A549 (cell line): ENCODE data around the gene ARHGAP40. TPM values are rescaled to one million over a fixed set of nuclear protein-coding genes. Genes with fewer than 3 reads are reported as not detected.

Experiments used
- ATAC-seq, 2 experiments: fragments of 200-7000 bp in 1 of 2; fragments of >200 bp in 1 of 2; cut with Nextera tagmentation in 1 of 2; cut with Tn5 transposase in 1 of 2; 3 replicates each; pipeline versions ENCODE4 v1.8.0 to v1.9.1; 2018 to 2020; ENCODE audit warnings: mild to moderate bottlenecking in 1 of 2, moderate library complexity in 1 of 2
- CTCF ChIA-PET: fragments of 300-600 bp; sonication (Branson Sonifier 250); formaldehyde crosslinking; extraction: SDS; loops from one replicate; lab custom pipeline; 2021; ENCODE audit warnings: antibody characterized with exemption, inconsistent platforms; lab: Yijun Ruan, JAX
- POLR2A ChIA-PET: fragments of 350-600 bp; formaldehyde crosslinking; extraction: SDS; loops from one replicate; lab custom pipeline; 2021; ENCODE audit warnings: antibody characterized with exemption, inconsistent platforms; lab: Yijun Ruan, JAX
- DNase-seq, 2 experiments: peaks; one replicate each; pipeline versions ENCODE4 v3.0.0 to v3.0.0-alpha.2; 2011 to 2016; ENCODE audit warnings: low read depth in 1 of 2, low spot score in 1 of 2
- FAIRE-seq: peaks from 2 replicates; lab custom pipeline; 2011; peaks lifted over from hg19 to GRCh38; lab: Jason Lieb, UNC
- H3K27ac ChIP-seq, 2 experiments: fragments of >200 bp; sonication (Bioruptor Twin); formaldehyde crosslinking; 3 replicates each; pipeline ENCODE4 v1.5.1; 2016 to 2017
- H3K4me1 ChIP-seq: fragments of >200 bp; sonication (Bioruptor Twin); formaldehyde crosslinking; 3 replicates; pipeline ENCODE4 v1.6.1; 2016
- H3K4me2 ChIP-seq: fragments of >200 bp; sonication (Bioruptor Twin); formaldehyde crosslinking; 3 replicates; pipeline ENCODE4 v1.6.1; 2016
- H3K4me3 ChIP-seq: fragments of >200 bp; sonication (Bioruptor Twin); formaldehyde crosslinking; 3 replicates; pipeline ENCODE4 v1.5.1; 2016
- H3K9me3 ChIP-seq: fragments of >200 bp; sonication (Bioruptor Twin); formaldehyde crosslinking; 3 replicates; pipeline ENCODE4 v1.6.1; 2016
- BHLHE40 ChIP-seq: IDR thresholded peaks from 2 replicates; pipeline ENCODE4 v1.6.1; 2012; ENCODE audit warnings: low read depth, low read length, inconsistent platforms
- CBX8 ChIP-seq: fragments of 200-600 bp; sonication (generic); IDR thresholded peaks from 2 replicates; pipeline ENCODE4 v1.6.1; 2016
- CHD2 ChIP-seq: fragments of 150-350 bp; IDR thresholded peaks from 2 replicates; pipeline ENCODE4 v1.6.1; 2014; ENCODE audit warnings: low read length; ENCODE audit not compliant: partially characterized antibody
- CHD4 ChIP-seq: fragments of 200-600 bp; sonication (generic); IDR thresholded peaks from 2 replicates; pipeline ENCODE4 v1.6.1; 2016; ENCODE audit warnings: antibody characterized with exemption, mild to moderate bottlenecking, borderline replicate concordance
- EP300 ChIP-seq, 2 experiments: fragments of >200 bp; sonication (Bioruptor Twin); formaldehyde crosslinking; IDR thresholded peaks; 2 replicates in 1 of 2; 3 replicates in 1 of 2; pipeline ENCODE4 v1.6.1; 2016 to 2017
- ESRRA ChIP-seq: fragments of 150-350 bp; IDR thresholded peaks from 2 replicates; pipeline ENCODE4 v1.6.1; 2014; ENCODE audit warnings: mild to moderate bottlenecking, low read length, borderline replicate concordance
- FOXS1 ChIP-seq: fragments of 250-450 bp; sonication (Bioruptor Pico); IDR thresholded peaks from 2 replicates; pipeline ENCODE4 v1.5.0; 2020; ENCODE audit warnings: mild to moderate bottlenecking, moderate library complexity
- HDAC2 ChIP-seq: fragments of 200-600 bp; sonication (generic); IDR thresholded peaks from 2 replicates; pipeline ENCODE4 v1.6.1; 2016
- HEYL ChIP-seq: fragments of 250-450 bp; sonication (Bioruptor Pico); IDR thresholded peaks from 2 replicates; pipeline ENCODE4 v1.8.0; 2021; ENCODE audit warnings: mild to moderate bottlenecking, moderate library complexity
- JUN ChIP-seq, 2 experiments: fragments of >200 bp; sonication (Bioruptor Twin); formaldehyde crosslinking; IDR thresholded peaks; 2 replicates in 1 of 2; 3 replicates in 1 of 2; pipeline ENCODE4 v1.6.1; 2016 to 2017
- KDM1A ChIP-seq: fragments of 200-600 bp; sonication (generic); IDR thresholded peaks from 2 replicates; pipeline ENCODE4 v1.6.1; 2016; ENCODE audit warnings: low read depth, mild to moderate bottlenecking
- NPAS2 ChIP-seq: fragments of 250-450 bp; sonication (Bioruptor Pico); IDR thresholded peaks from 2 replicates; pipeline ENCODE4 v1.8.0; 2022; ENCODE audit warnings: mild to moderate bottlenecking, moderate library complexity, borderline replicate concordance
- NR3C1 ChIP-seq: fragments of >200 bp; sonication (Bioruptor Twin); formaldehyde crosslinking; IDR thresholded peaks from 3 replicates; pipeline ENCODE4 v1.6.1; 2017
- RARB ChIP-seq: fragments of 250-450 bp; sonication (Bioruptor Pico); IDR thresholded peaks from 2 replicates; pipeline ENCODE4 v1.8.0; 2021; ENCODE audit warnings: mild to moderate bottlenecking, moderate library complexity
- RNF2 ChIP-seq: fragments of 200-600 bp; sonication (generic); IDR thresholded peaks from 2 replicates; pipeline ENCODE4 v1.6.1; 2016; ENCODE audit warnings: low read depth, mild to moderate bottlenecking, antibody characterized with exemption, moderate library complexity, borderline replicate concordance
- TFCP2L1 ChIP-seq: fragments of 250-450 bp; sonication (Bioruptor Pico); IDR thresholded peaks from 2 replicates; pipeline ENCODE4 v1.5.0; 2021; ENCODE audit warnings: mild to moderate bottlenecking
- ZFP36 ChIP-seq: fragments of 450-650 bp; IDR thresholded peaks from 2 replicates; pipeline ENCODE4 v1.6.1; 2014; ENCODE audit warnings: borderline replicate concordance; ENCODE audit not compliant: partially characterized antibody
- WGBS: methylation state at CpG from one replicate; pipeline ENCODE4 v1.1.6; 2017; ENCODE audit errors: missing lambda C conversion rate; 5-methylcytosine and 5-hydroxymethylcytosine counted together
- polyA plus RNA-seq, 4 experiments: library from polyadenylated mRNA; depleted of rRNA in 3 of 4; stranded (reverse); fragments of >200 nt; fragmentation: RNase III in 1 of 4; extraction: RNeasy Plus Mini Kit Qiagen cat#74134 plus additional on column Dnase treatment in 1 of 4; gene quantifications; 2 replicates in 3 of 4; 3 replicates in 1 of 4; pipeline ENCODE4 v1.2.3, GENCODE V29; 2011 to 2017
- TF ChIP-seq, protein P1 (sequence below): IDR thresholded peaks from 2 replicates; pipeline ENCODE4 v1.6.1; 2012
- TF ChIP-seq, protein P2 (sequence below): fragments of 150-350 bp; IDR thresholded peaks from 2 replicates; pipeline ENCODE4 v1.6.1; 2014; ENCODE audit warnings: low read depth, mild to moderate bottlenecking, low read length
- TF ChIP-seq, protein P3 (sequence below): fragments of 250-450 bp; sonication (Bioruptor Pico); IDR thresholded peaks from 2 replicates; pipeline ENCODE4 v1.5.0; 2021; ENCODE audit warnings: mild to moderate bottlenecking, moderate library complexity, borderline replicate concordance
- TF ChIP-seq, protein P4 (sequence below): fragments of >200 bp; sonication (Bioruptor Twin); formaldehyde crosslinking; IDR thresholded peaks from 3 replicates; pipeline ENCODE4 v1.5.1; 2016
- TF ChIP-seq, protein P5 (sequence below): fragments of >200 bp; sonication (Bioruptor Twin); formaldehyde crosslinking; IDR thresholded peaks from 2 replicates; pipeline ENCODE4 v1.6.1; 2016
- TF ChIP-seq, protein P6 (sequence below): fragments of 200-600 bp; sonication (generic); IDR thresholded peaks from 2 replicates; pipeline ENCODE4 v1.6.1; 2016; ENCODE audit warnings: antibody characterized with exemption, mild to moderate bottlenecking, moderate library complexity
- TF ChIP-seq, protein P7 (sequence below): IDR thresholded peaks from 2 replicates; pipeline ENCODE4 v1.6.1; 2012
- TF ChIP-seq, protein P8 (sequence below): fragments of >200 bp; sonication (Bioruptor Twin); formaldehyde crosslinking; IDR thresholded peaks from 3 replicates; pipeline ENCODE4 v1.6.1; 2016
- TF ChIP-seq, protein P9 (sequence below): IDR thresholded peaks from 2 replicates; pipeline ENCODE4 v1.6.1; 2012; ENCODE audit warnings: low read depth, borderline replicate concordance
- TF ChIP-seq, protein P10 (sequence below): fragments of 250-450 bp; sonication (Bioruptor Pico); IDR thresholded peaks from 2 replicates; pipeline ENCODE4 v1.5.0; 2020; ENCODE audit warnings: low read depth, mild to moderate bottlenecking, moderate library complexity

Gene ARHGAP40
- polyA plus RNA-seq, 2 of the 4 experiments (the other 2 are of a cell fraction), result not detected

DNA sequence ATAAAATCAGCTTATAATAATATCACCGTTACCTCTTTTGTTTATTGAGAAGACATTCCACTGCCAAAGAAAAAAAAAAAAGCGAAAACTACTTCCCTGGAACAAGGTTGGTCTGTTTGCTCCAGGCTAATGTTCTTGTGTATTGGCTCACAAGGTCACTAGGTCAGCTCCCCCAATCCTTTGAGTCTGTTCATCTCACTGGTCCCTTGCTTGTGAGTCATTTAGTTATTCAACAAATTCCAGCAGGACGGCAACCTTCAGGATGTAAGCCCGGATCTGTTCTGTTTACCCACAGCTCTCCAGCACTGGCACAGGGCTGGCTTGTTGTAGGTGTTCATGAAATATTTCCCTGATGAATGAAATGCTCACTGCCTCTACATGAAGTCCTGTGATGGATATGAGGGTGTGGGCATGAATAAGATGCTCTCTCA is 3.3 kb downstream of the ARHGAP40 start:
- peak overlapping the region; percentile 76 to 84 for H3K27ac ChIP-seq
- ChIA-PET CTCF (interaction anchor here (1.0 to 1.2 kb wide), 3 partner anchors 25 to 132 kb away, joined by 3 to 5 read pairs (median 5); partner anchors contain the start of gene RALGAPB), POLR2A (interaction anchor here (0.9 kb wide), 1 partner anchor 12 kb away, joined by 3 read pairs; no protein-coding TSS in a partner anchor)
- WGBS, result under 1% methylated on average over 4 of the region's 4 CpGs
- DNase-seq (peak; percentile 92 to 94), FAIRE-seq (peak; percentile 78), ATAC-seq (peak; percentile 96 to 98)
- H3K9me3 ChIP-seq, result no peaks in the 10 kb centered on the region
- H3K4me1 ChIP-seq, result peaks cover 21% of the 10 kb centered on the region
- peak overlapping the region; percentile 66 for H3K4me2 ChIP-seq
- H3K4me3 ChIP-seq, result no peak overlapping the region
- TF ChIP-seq ZFP36 (no peak), HEYL (no peak), NPAS2 (CRISPR knock-in tag) (no peak), RNF2 (no peak), CHD4 (no peak), HDAC2 (no peak), ESRRA (no peak), BHLHE40 (no peak), JUN (IDR thresholded peaks at IDR 0.05) (peak; percentile 72 to 81; a peak in 4 of 5 replicates), KDM1A (no peak), RARB (CRISPR knock-in tag) (no peak), FOXS1 (CRISPR knock-in tag) (no peak), NR3C1 (no peak), CHD2 (no peak), TFCP2L1 (CRISPR knock-in tag) (no peak), CBX8 (no peak), EP300 (IDR thresholded peaks at IDR 0.05) (peak in 1 of 2 experiments; percentile 72; a peak in 2 of 5 replicates)
- TF ChIP-seq, protein P1, sequence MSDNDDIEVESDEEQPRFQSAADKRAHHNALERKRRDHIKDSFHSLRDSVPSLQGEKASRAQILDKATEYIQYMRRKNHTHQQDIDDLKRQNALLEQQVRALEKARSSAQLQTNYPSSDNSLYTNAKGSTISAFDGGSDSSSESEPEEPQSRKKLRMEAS, result peak; percentile 41; the same call in 1 of the 2 replicates
- TF ChIP-seq, protein P2, sequence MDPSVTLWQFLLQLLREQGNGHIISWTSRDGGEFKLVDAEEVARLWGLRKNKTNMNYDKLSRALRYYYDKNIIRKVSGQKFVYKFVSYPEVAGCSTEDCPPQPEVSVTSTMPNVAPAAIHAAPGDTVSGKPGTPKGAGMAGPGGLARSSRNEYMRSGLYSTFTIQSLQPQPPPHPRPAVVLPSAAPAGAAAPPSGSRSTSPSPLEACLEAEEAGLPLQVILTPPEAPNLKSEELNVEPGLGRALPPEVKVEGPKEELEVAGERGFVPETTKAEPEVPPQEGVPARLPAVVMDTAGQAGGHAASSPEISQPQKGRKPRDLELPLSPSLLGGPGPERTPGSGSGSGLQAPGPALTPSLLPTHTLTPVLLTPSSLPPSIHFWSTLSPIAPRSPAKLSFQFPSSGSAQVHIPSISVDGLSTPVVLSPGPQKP, result no peak
- TF ChIP-seq, protein P3, sequence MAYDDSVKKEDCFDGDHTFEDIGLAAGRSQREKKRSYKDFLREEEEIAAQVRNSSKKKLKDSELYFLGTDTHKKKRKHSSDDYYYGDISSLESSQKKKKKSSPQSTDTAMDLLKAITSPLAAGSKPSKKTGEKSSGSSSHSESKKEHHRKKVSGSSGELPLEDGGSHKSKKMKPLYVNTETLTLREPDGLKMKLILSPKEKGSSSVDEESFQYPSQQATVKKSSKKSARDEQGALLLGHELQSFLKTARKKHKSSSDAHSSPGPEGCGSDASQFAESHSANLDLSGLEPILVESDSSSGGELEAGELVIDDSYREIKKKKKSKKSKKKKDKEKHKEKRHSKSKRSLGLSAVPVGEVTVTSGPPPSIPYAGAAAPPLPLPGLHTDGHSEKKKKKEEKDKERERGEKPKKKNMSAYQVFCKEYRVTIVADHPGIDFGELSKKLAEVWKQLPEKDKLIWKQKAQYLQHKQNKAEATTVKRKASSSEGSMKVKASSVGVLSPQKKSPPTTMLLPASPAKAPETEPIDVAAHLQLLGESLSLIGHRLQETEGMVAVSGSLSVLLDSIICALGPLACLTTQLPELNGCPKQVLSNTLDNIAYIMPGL, result no peak
- TF ChIP-seq, protein P4, sequence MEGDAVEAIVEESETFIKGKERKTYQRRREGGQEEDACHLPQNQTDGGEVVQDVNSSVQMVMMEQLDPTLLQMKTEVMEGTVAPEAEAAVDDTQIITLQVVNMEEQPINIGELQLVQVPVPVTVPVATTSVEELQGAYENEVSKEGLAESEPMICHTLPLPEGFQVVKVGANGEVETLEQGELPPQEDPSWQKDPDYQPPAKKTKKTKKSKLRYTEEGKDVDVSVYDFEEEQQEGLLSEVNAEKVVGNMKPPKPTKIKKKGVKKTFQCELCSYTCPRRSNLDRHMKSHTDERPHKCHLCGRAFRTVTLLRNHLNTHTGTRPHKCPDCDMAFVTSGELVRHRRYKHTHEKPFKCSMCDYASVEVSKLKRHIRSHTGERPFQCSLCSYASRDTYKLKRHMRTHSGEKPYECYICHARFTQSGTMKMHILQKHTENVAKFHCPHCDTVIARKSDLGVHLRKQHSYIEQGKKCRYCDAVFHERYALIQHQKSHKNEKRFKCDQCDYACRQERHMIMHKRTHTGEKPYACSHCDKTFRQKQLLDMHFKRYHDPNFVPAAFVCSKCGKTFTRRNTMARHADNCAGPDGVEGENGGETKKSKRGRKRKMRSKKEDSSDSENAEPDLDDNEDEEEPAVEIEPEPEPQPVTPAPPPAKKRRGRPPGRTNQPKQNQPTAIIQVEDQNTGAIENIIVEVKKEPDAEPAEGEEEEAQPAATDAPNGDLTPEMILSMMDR, result no peak
- TF ChIP-seq, protein P5, sequence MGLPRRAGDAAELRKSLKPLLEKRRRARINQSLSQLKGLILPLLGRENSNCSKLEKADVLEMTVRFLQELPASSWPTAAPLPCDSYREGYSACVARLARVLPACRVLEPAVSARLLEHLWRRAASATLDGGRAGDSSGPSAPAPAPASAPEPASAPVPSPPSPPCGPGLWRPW, result no peak
- TF ChIP-seq, protein P6, sequence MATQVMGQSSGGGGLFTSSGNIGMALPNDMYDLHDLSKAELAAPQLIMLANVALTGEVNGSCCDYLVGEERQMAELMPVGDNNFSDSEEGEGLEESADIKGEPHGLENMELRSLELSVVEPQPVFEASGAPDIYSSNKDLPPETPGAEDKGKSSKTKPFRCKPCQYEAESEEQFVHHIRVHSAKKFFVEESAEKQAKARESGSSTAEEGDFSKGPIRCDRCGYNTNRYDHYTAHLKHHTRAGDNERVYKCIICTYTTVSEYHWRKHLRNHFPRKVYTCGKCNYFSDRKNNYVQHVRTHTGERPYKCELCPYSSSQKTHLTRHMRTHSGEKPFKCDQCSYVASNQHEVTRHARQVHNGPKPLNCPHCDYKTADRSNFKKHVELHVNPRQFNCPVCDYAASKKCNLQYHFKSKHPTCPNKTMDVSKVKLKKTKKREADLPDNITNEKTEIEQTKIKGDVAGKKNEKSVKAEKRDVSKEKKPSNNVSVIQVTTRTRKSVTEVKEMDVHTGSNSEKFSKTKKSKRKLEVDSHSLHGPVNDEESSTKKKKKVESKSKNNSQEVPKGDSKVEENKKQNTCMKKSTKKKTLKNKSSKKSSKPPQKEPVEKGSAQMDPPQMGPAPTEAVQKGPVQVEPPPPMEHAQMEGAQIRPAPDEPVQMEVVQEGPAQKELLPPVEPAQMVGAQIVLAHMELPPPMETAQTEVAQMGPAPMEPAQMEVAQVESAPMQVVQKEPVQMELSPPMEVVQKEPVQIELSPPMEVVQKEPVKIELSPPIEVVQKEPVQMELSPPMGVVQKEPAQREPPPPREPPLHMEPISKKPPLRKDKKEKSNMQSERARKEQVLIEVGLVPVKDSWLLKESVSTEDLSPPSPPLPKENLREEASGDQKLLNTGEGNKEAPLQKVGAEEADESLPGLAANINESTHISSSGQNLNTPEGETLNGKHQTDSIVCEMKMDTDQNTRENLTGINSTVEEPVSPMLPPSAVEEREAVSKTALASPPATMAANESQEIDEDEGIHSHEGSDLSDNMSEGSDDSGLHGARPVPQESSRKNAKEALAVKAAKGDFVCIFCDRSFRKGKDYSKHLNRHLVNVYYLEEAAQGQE, result no peak
- TF ChIP-seq, protein P7, sequence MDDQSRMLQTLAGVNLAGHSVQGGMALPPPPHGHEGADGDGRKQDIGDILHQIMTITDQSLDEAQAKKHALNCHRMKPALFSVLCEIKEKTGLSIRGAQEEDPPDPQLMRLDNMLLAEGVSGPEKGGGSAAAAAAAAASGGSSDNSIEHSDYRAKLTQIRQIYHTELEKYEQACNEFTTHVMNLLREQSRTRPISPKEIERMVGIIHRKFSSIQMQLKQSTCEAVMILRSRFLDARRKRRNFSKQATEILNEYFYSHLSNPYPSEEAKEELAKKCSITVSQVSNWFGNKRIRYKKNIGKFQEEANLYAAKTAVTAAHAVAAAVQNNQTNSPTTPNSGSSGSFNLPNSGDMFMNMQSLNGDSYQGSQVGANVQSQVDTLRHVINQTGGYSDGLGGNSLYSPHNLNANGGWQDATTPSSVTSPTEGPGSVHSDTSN, result no peak
- TF ChIP-seq, protein P8, sequence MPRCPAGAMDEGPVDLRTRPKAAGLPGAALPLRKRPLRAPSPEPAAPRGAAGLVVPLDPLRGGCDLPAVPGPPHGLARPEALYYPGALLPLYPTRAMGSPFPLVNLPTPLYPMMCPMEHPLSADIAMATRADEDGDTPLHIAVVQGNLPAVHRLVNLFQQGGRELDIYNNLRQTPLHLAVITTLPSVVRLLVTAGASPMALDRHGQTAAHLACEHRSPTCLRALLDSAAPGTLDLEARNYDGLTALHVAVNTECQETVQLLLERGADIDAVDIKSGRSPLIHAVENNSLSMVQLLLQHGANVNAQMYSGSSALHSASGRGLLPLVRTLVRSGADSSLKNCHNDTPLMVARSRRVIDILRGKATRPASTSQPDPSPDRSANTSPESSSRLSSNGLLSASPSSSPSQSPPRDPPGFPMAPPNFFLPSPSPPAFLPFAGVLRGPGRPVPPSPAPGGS, result no peak
- TF ChIP-seq, protein P9, sequence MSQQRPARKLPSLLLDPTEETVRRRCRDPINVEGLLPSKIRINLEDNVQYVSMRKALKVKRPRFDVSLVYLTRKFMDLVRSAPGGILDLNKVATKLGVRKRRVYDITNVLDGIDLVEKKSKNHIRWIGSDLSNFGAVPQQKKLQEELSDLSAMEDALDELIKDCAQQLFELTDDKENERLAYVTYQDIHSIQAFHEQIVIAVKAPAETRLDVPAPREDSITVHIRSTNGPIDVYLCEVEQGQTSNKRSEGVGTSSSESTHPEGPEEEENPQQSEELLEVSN, result no peak
- TF ChIP-seq, protein P10, sequence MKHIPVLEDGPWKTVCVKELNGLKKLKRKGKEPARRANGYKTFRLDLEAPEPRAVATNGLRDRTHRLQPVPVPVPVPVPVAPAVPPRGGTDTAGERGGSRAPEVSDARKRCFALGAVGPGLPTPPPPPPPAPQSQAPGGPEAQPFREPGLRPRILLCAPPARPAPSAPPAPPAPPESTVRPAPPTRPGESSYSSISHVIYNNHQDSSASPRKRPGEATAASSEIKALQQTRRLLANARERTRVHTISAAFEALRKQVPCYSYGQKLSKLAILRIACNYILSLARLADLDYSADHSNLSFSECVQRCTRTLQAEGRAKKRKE (CRISPR knock-in tag), result no peak
